Measurements from ENCODE around the gene SYT11.
"Not testable (repeated sequence)": the region's sequence is repeated elsewhere in the genome, so short reads cannot be mapped to it uniquely, and the experiment has no call there.

SYT11 gene

DNA sequence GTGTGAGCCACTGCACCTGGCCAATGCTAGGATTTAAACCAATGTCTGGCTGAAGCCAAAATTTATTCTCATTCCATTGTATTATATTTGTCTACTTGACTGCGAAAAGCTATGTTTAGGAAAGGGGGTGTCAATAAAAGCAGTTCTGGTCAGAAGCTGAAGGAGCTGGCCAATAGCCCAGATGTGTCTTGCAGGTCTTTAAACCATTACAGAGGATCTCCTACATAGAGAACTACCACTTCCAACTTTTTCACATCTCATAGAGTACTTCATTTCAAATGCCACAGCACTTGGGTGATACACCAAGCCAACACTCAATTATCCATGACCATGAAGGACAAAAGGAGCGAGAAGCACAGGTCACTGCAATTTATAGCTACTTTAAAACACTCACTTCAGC lies 2.5 kb downstream of the SYT11 start:
- DNase-seq = no peak

DNA sequence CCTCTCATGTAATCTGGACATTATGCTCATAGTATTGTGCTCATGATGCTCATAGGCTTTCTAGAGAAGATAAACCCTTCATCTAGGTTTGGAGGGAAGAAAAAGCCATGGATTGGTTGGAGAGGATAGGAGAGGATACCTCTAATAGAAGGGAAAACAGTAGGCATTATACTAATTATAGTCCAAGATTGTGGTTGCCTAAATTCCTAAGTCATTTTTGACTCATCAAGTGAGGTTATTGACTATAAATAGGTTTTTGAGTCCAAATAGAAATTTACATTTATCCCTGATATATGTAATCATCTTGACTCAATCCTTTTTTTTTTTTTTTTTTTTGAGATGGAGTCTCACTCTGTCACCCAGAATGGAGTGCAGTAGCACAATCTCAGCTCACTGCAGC lies 5.0 kb downstream of the SYT11 start:
- DNase-seq = no peak

DNA sequence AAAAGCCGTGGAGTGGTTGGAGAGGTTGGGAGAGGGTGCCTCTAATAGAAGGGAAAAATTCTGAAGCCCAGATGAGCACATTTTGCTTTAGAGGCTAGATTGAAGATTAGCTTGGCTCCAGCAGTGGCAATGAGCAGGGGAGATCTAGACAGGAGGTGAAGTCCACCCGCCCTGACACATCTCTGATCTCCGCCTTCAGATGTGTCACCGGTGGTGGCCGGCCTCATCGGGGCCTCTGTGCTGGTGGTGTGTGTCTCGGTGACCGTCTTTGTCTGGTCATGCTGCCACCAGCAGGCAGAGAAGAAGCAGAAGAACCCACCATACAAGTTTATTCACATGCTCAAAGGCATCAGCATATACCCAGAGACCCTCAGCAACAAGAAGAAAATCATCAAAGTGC lies 8.4 kb downstream of the SYT11 start:
- DNase-seq = no peak

DNA sequence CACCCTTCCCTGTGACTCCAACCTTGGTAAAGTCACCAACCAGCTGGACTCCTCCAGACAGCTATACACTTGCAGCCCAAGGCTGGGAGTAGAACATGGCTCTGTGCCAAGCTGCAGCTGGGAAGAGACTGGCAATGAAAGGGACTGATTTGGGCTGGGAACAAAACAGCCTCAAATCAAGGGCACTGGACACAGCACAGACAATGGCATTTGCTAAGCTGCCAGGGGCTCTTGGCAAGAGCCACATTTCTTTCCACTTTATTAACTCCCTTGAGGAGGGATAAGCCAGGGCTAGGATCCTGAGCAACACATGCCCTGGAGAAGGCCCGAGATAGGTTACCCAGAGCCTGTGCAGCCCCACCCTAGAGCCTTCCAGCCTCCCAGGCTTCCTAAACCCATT lies 12.0 kb downstream of the SYT11 start:
- DNase-seq = no peak

DNA sequence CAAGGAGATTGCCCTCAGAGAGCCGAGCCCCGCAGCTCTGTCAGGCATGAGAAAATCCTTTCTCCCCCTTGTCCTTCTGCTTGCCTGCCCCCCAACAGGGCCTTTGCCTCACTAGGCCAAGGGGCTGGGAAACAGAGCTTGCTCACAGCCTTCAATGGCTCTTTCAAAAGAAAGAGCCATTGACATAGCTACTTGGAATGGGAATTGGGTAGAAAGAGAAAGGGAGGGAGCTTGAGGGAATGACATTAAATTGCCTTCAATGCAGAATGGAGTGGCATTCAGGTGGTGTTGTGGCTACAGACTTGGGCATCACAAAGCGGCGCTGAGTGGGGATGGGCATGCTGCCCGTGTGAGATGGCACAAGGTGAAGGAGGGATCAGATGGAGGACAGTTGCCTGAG lies 13.2 kb downstream of the SYT11 start:
- DNase-seq = no peak

DNA sequence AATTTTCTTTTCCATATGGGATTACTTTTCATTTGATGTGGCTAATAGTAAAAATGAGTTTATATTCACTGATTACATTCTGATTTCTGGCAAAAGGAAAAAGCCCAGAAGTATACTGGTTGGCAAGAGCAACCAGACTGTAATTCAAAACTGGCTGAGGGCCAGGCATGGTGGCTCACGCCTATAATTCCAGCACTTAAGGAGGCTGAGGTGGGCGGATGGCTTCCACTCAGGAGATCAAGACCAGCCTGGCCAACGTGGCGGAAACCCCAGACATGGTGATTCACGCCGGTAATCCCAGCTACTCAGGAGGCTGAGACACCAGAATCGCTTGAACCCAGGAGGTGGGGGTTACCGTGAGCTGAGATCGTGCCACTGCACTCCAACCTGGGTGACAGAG lies 14.5 kb downstream of the SYT11 start:
- DNase-seq = no peak

DNA sequence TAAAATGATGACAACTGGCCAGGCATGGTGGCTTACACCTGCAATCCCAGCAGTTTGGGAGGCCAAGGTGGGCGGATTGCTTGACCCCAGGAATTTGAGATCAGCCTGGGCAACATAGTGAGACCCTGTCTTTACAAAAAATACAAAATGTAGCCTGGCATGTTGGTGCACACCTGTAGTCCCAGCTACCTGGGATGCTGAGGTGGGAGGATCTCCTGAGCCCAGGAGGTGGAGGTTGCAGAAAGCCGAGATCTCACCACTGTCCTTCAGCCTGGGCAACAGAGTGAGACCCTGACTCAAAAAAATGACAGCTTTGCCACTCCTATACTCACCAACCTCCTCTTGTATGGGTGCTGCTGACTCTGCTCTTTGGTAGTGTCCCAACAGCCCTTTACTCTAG lies 18.6 kb downstream of the SYT11 start:
- DNase-seq = no peak

DNA sequence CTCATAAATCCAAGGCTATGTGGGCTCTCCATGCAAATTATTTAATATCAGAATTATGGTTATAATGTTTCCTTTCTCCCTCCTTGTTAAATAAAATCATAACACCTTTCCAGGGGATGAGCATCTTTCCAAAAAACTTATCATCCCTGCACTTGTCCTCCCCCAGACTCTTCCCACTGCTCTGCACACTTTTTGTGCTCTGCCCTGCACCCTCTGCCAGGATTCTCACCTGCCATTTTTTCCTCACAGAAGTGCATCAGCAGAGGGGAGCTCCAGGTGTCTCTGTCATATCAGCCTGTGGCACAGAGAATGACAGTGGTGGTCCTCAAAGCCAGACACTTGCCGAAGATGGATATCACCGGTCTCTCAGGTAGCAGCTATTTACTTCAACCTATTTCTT lies 20.9 kb downstream of the SYT11 start:
- no peak for DNase-seq

DNA sequence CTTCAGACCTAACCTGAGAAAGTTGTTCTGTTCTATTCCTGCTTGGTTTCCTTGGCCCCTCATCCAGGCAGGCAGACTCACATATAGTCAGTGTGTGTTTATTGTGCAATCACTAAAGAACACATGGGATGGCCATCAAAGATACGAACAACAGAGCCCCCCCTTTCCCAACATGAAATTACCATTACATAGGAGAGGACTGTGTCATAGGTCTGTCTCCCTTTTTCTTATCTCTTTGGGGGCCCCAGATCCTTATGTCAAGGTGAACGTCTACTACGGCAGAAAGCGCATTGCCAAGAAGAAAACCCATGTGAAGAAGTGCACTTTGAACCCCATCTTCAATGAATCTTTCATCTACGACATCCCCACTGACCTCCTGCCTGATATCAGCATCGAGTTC lies 21.6 kb downstream of the SYT11 start:
- DNase-seq = no peak

DNA sequence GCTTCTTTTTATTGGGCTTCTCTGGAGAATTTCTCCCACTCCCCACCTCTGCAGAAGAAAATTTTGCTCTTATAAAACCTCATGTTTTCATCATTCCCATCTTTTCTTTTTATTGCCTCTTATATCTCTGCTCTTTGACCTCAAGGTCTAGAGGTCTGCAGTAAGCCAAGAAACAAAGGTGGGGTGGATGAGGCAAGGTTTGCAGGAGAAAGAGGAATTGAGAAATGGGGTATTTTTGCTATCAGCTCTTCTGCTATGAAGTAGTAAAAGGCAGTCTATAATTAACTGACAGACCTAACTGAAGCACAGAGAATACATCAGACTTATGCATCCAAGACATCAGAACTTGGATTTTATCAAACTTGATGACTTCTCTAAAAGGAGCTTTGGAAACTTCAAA lies 22.9 kb downstream of the SYT11 start:
- no peak for DNase-seq

DNA sequence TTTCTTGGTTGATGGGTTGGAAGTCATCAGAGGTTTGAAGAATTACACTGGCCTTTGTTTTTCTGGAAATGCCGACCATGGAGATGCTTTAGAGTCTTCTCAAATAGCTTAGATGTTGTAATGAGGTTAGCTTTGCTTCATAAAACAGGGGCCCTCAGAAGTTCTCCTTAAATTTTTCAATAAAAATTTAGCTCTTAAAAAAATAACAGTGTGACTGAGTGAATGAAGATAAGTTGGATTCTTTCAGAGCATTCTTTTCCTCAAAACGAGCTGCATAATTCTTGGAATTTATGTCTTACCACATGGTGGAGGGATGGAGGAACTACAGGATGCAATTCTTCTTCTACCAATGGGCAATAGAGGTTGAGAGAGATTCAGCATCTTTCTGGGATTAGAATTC lies 23.4 kb downstream of the SYT11 start:
- no peak for DNase-seq

DNA sequence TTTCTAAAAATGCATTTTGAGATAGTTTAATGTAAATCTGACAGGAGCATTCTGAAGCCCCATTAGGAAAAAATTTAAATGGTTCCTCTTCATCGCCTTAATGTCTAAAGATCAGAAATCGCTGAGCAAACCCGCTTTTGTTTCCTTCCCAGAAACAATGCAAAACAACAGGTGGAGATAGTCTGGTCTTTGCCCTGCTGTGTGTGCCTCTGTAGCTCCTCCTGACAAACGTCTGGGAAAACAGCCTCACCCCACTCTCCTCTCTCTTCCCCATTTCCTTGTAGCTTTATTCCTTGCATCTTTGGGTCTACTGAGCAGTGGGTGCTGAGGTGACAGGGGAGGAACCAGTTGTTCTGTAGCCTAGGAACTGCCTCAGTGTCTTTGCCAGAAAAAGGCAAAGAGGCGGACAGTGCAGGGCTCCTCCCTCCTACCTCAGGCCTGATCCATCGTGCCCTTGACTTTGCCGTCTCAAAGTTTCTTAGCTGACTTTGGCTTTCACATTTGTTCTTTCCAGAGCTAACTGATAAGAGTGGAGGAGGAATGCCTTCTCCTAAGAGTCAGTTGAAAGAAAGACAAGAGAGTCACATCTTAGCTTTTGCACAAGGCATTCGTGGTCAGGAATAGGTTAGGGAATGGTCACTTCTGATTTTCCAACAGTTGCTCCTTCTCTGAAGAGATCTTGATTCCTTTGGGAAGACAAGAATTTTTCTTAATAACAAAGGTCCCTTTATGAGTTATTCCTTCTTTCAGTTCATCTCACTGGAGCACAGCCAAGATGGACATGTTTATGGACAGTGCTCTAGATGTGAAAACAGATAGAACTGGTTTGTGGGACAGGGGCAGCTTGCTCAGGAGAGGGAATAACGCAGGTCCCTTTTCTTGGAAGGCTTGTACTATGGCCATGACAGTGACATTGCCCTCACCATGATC lies 24.9 kb downstream of the SYT11 start:
- DNase-seq = no peak

DNA sequence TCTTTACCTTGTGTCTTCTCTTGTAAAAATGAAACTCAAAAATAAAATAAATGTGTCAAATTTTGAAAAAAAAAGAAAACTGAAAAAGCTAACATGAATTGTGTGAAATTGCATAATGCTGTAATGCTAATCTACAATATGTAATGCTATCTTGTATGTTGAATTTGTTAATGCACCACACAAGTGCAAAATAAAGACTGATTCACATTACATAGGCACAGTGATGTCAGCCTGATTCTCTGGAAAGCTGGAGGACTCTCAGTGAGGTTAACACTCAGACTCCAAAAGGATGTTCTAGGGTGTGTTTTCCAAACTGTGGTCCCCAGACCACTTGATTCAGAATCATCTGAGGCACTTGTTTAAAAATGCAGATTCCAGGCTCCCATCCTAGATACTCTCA lies 25.6 kb downstream of the SYT11 start:
- DNase-seq = no peak

DNA sequence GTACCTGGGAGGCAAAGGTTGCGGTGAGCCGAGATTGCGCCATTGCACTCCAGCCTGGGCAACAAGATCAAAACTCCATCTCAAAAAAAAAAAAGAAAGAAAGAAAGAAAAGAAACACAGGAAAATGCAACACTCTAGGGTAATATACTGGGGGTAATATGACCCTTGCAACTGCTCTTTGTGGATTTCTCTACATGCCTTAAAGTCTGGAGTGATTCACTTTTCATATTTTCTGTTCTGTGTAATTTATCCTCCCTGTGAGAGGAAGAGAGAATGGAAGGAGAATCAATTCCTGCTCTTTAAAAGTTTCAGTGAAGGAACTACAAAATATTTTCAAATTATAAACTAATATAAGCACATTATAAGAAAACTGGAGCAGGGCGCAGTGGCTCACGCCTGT lies 29.1 kb downstream of the SYT11 start:
- no peak for DNase-seq

DNA sequence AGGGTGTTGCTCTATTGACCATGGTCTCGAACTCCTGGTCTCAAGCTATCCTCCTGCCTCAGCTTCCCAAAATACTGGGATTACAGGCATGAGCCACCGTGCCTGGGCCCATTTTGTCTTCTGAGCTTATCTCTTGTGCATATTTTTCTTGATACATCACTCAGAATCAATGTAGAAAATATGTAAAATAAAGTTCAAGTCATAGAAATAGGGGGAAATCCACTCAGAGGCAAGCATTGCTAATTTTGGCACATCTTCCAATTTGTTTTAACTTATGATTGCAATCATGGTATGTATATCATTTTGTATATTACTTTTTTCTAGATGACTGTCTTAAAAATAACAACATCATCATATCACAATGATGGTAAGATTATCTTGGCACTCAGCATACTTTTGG lies 30.2 kb downstream of the SYT11 start:
- no peak for DNase-seq

DNA sequence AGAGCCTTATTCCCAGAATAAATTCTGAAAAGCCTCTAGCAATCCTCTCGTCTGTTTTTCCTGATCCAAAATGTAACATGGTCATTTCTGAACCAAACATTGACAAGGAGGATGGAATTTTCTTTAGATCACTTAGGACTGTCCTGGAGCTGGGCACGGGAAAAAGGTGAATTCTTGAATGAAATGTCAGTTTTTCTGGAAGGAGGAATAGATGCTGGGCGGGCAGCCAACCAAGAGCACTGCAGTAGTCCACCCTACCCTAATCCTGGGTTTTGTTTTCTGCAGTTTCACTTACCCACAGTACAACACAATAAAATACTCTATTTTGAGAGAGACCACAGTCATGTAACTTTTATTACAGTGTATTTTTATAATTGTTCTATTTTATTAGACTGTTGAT lies 30.9 kb downstream of the SYT11 start:
- no peak for DNase-seq

DNA sequence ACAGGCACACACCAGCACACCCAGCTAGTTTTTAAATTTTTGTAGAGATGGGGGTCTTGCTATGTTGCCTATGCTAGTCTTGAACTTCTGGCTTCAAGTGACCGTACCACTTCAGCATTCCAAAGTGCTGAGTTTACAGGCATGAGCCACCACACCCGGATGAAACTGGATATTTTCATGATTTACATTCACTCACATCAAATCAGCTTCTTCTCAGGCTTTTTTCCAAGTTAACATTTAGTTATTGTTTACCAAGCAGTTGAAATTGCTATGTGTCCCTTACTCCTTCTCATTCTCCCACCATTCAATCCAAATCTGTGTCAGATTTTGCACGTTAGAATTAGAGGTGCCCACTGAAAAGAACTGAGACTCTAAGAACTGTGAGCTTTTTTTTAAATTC lies 33.4 kb downstream of the SYT11 start:
- no peak for DNase-seq

DNA sequence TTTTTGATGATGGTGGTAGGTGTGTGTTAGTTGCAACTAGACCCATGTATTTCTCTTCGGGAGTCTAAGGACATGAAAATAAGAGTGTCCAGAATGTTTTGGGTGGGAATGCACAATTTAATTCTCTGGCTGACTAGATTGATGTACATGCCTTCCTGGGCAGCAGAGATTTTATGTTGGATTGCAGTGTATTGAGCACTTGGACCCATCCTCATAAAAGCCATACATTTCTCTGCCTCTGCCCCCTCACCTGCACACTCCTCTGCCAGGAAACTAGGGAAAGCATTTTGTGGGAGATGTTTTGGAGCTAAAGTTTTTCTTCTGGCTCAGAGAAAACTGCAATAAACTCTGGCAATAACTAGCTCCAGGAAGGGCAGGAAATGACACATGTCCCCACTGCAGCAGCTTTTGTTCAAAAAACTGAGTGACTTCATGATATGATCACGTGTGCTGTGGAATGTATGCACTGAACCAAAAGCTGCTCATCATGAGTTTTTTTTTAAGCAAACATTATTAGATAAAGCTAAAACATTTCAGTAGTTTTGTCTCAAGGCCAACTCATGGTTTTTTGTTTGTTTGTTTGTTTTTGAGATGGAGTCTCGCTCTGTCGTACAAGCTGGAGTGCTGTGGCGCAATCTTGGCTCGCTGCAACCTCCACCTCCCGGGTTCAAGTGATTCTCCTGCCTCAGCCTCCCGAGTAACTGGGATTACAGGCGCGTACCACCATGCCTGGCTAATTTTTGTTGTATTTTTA lies 34.2 kb downstream of the SYT11 start:
- DNase-seq = no peak

DNA sequence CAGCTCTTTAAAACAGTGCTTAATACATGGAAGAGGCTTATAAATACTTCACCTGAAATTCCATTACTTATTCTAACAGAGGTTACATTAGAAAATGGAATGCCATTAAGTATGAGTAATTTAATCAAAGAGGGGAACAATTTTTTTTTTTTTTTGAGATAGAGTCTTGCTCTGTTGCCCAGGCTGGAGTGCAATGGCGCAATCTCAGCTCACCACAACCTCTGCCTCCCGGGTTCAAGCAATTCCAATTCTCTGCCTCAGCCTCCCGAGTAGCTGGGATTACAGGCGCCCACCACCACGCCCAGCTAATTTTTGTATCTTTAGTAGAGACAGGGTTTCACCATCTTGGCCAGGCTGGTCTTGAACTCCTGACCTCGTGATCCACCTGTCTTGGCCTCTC lies 36.2 kb downstream of the SYT11 start:
- DNase-seq = not testable (repeated sequence)

DNA sequence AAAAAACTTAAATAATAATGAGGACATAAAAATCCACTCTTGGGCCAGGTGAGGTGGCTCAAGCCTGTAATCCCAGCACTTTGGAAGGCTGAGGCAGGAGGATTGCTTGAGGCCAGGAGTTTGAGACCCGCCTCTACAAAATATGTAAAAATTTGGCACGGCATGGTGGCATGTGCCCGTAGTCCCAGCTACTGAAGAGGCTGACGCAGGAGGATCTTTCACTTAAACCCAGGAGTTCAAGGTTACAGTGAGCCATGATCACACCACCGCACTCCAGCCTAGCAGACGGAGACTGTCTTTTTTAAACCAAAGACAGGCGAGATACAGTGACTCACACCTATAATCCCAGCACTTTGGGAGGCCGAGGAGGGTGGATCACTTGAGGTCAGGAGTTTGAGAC lies 37.1 kb downstream of the SYT11 start:
- DNase-seq = not testable (repeated sequence)

DNA sequence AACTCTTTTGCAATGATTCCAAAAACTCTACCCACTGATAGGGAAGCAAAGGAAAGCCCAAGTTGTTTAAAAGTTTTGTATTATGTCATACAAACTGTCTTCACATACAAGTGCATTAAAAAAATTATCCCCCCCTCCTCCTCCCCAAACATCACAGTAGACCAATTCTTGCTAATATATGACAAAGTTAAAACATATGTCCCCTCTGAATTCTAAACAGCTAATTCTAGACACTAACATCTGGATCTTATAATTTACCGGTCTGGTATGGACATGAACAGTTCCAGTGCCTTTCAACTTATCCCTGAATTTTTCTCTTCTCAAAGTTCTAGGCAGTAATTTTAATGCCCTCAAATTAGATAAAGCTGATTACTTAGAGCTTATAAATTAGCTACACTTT lies 38.4 kb downstream of the SYT11 start:
- DNase-seq = no peak

DNA sequence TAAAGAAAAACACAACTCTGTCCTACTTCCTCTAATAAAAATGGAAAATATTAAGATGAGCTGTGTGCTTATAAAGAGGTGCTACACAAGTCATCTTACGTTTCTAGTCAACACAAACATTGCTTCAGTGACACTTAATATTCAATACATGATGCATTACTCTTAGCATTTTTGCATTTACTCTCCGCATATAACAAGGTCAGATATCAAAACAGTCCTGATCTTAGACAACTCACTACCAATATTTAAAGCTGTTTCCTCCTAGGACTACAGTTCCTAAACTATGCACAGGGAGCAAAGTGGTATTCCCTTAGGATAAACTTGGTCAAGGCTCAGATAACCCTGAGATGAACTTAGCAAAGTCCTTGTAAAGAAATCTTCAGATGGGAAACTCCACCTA lies 39.5 kb downstream of the SYT11 start:
- DNase-seq = no peak

DNA sequence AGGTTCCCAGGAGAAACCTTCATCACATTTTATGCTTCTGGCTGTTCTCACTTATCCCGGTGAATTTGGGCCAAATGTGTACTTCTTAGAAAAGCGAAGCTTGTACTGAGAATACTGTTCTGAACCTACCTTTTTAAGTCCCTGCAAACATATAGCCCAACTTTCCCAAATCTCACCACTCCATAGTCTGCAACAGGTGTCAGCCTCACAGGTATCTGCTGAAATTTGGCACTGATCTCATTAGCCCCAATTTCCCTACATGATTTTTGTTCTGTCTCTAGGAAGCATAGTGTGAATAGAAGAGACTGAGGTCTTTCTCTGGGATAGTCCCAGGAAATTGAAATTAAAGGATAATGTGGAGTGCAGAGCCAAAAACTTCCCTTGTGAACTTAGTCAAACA lies 40.3 kb downstream of the SYT11 start:
- no peak for DNase-seq

DNA sequence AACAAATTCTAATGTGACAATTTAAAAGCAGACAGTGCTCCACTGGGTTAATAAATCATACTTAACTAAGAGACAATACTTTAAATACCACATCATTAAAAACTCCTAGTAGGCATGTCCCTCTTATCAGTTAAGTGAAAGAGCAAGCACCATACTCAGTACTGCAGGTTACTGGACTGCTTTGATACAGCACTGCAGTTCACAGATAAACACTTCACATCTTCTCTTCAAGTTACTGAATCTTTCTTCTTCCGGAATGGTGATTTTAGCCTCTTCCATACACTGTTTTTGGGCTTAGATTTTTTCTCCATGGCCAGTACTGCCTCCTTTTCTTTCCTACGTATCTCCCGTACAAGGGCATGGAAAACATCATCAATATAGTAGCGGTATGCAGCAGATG lies 40.8 kb downstream of the SYT11 start:
- DNase-seq = no peak

DNA sequence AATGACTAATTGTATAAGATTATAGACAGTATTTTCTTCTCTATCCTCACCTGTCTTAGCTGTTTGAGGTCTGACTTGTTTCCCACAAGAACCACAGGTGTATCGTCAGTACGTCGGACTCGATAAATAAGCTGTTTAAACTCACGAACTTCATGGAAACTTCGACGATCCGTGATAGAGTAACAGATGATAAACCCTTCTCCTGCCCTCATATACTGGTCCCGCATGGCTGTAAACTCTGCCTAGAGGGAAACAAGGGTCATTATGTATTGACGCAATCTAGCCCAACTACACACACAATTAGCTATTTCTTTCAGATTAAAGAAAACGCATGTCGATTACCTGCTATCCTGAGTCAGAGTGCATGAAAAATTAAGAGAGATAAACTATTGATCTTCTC lies 44.9 kb downstream of the SYT11 start:
- no peak for DNase-seq

Measured in stimulated activated CD4-positive, alpha-beta T cell treated with anti-CD3 and anti-CD28 coated beads, Interleukin-2, amount 100 ng/mL, for 24 hours (primary cell).